ENCODE results near the gene FLYWCH1. TPM values are rescaled to one million over a fixed set of nuclear protein-coding genes. Genes with fewer than 3 reads are reported as not detected.

Gene FLYWCH1, protein sequence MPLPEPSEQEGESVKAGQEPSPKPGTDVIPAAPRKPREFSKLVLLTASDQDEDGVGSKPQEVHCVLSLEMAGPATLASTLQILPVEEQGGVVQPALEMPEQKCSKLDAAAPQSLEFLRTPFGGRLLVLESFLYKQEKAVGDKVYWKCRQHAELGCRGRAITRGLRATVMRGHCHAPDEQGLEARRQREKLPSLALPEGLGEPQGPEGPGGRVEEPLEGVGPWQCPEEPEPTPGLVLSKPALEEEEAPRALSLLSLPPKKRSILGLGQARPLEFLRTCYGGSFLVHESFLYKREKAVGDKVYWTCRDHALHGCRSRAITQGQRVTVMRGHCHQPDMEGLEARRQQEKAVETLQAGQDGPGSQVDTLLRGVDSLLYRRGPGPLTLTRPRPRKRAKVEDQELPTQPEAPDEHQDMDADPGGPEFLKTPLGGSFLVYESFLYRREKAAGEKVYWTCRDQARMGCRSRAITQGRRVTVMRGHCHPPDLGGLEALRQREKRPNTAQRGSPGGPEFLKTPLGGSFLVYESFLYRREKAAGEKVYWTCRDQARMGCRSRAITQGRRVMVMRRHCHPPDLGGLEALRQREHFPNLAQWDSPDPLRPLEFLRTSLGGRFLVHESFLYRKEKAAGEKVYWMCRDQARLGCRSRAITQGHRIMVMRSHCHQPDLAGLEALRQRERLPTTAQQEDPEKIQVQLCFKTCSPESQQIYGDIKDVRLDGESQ
- total RNA-seq, result 10 to 100 TPM; 35.8 to 43.9 (median 36.4) TPM
- polyA plus RNA-seq, result 28.9 TPM
- long read RNA-seq, donor 1, full-length matches to known transcripts, result 94 of 165 reads
- long read RNA-seq, donor 1, partial matches to known transcripts, result 57 of 165 reads
- long read RNA-seq, donor 1, other reads (novel, unspliced or antisense), result 14 of 165 reads
- long read RNA-seq, donor 2, full-length matches to known transcripts, result 73 of 101 reads
- long read RNA-seq, donor 2, partial matches to known transcripts, result 9 of 101 reads
- long read RNA-seq, donor 2, other reads (novel, unspliced or antisense), result 19 of 101 reads
- long read RNA-seq, donor 3, full-length matches to known transcripts, result 92 of 181 reads
- long read RNA-seq, donor 3, partial matches to known transcripts, result 72 of 181 reads
- long read RNA-seq, donor 3, other reads (novel, unspliced or antisense), result 17 of 181 reads
- long read RNA-seq, donor 4, full-length matches to known transcripts, result 53 of 87 reads
- long read RNA-seq, donor 4, partial matches to known transcripts, result 16 of 87 reads
- long read RNA-seq, donor 4, other reads (novel, unspliced or antisense), result 18 of 87 reads

DNA sequence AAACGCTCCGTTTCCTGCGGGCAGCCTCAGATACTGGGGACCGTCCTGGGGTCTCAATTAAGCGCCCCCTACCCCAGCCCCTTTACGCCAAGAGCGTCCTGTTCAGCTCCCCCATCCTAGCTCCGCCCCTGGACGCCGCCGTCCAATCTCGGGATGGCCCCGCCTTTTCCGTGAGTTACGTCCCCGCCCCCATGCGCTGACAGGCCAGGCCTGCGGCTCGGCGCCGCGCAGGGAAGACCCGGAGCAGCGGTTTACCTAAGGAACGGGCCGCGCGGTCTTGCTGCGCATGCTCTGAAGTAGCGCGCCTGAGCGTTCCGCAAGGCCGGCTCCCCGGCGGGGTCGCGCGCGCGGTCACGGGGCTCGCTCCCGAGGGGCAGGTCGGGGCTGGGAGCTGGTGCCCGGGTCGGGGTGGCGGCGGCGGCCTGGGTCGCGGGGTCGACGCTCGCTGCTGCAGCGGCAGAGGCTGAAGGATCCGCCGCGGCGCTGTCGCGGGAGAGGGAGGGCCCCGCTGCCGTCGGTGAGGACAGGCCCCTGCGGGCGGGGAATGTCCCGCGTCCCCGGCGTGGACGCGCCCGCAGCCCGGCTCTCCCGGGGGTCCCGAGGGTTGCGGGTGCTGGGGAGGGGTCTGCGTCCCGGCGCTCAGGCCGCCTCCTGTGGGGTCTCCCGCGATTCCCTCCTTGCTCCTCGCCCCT, at the start of gene FLYWCH1:
FLYWCH1 (plus strand) TSS at position 294 of the 692 bp plus-strand sequence. CDS start 17,755 bp downstream, outside the sequence.
- Histone ChIP-seq H3K27me3 (ENCODE audit: control insufficient read depth, insufficient read depth) (no peaks in the 10 kb centered on the region), H3K4me1 (ENCODE audit: control insufficient read depth, insufficient read depth, low read length) (peaks cover 5% of the 10 kb centered on the region), H3K9me3 (ENCODE audit: control insufficient read depth, low read length) (no peaks in the 10 kb centered on the region), H3K4me3 (ENCODE audit: low read length) (peak within 1 kb of the TSS; percentile 87), H3K27ac (ENCODE audit: low read length) (peak within 1 kb of the TSS; percentile 93)
- peak; percentile 99 to 100 (median 100) for DNase-seq
- intact Hi-C loops (cut with DNase I), result loop anchor here in 2 of 4 donors (5.0 kb wide), 2 partner anchors 39 to 44 kb away; no protein-coding TSS in a partner anchor
- under 1% methylated on average over 85 of the region's 85 CpGs for WGBS
- ATAC-seq, result peak; percentile 97 to 98

DNA sequence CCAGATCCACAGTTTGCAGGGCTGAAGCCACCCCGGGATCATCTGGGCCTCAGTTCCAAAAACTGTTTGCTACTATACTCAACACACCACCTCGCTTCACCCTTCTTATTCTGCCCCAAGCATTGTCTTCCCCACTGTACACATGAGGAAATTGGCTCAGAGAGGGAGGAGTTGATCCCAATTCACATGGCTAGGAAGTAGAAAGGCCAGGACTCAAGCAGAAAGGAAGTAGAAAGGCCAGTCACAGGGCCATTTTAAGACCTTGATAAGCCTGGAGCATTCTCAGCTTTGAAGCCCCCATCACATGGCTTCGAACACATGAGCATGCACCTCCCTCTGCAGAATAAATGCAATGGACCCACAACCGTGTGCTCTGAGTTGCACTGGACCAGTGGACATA, 46.1 kb upstream of the FLYWCH1 start:
- intact Hi-C loops (cut with DNase I), result loop anchor here in 2 of 4 donors (5.0 kb wide), 2 partner anchors 47 to 52 kb away; partner anchors contain the start of gene FLYWCH1 (in 1 of the 2)
- H3K4me3 ChIP-seq (ENCODE audit: low read length), result no peak overlapping the region
- DNase-seq (no peak), ATAC-seq (no peak)
- no peaks in the 10 kb centered on the region for H3K9me3 ChIP-seq (ENCODE audit: control insufficient read depth, low read length)
- WGBS, result 64% methylated on average over 4 of the region's 4 CpGs
- no peak overlapping the region for H3K27ac ChIP-seq (ENCODE audit: low read length)
- H3K4me1 ChIP-seq (ENCODE audit: control insufficient read depth, insufficient read depth, low read length), result no peaks in the 10 kb centered on the region
- no peaks in the 10 kb centered on the region for H3K27me3 ChIP-seq (ENCODE audit: control insufficient read depth, insufficient read depth)

DNA sequence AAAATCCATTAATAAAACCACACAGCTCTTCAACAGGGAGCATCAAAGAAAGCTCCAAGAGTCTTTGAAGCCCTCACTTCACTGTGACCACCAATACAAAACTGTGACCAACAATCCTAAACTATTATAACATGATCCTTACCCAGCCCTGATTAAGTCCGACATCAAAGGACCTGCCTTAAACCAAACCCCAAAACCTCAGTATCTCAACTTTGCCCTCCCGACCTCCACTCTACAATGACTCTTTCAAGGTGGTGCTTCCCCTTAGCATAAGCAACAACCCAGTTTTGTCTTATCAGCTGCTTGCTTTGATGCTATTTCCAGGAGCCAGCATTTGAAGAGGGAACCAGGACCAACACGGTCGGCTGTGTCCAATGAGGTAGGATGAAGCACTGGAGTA, 45.3 kb upstream of the FLYWCH1 start:
- 52% methylated on average over 4 of the region's 4 CpGs for WGBS
- intact Hi-C loops (cut with DNase I), result loop anchor here in 2 of 4 donors (5.0 kb wide), 2 partner anchors 46 to 51 kb away; partner anchors contain the start of gene FLYWCH1 (in 1 of the 2)
- Histone ChIP-seq H3K27ac (ENCODE audit: low read length) (no peak overlapping the region), H3K9me3 (ENCODE audit: control insufficient read depth, low read length) (no peaks in the 10 kb centered on the region), H3K27me3 (ENCODE audit: control insufficient read depth, insufficient read depth) (no peaks in the 10 kb centered on the region), H3K4me1 (ENCODE audit: control insufficient read depth, insufficient read depth, low read length) (no peaks in the 10 kb centered on the region), H3K4me3 (ENCODE audit: low read length) (no peak overlapping the region)
- ATAC-seq (no peak), DNase-seq (no peak)

DNA sequence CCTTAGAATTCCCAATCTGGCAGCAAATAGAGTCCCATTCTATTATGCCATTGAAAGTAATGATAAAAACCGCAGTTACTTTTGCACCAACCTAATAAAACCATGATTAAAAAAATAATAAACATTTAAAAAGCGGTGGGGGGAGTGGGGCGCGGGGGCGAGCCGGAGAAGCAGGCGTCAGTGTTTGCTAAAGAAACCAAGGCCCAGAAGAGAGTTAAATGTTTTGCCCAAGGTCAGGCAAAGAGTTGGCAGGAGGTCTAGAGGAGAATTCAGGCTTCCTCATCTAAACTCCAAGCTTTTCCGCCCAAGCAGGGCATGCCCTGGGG, 44.1 kb upstream of the FLYWCH1 start:
- intact Hi-C loops (cut with DNase I), result loop anchor here in 2 of 4 donors (5.0 kb wide), 2 partner anchors 45 to 50 kb away; partner anchors contain the start of gene FLYWCH1 (in 1 of the 2)
- no peak for ATAC-seq
- H3K4me1 ChIP-seq (ENCODE audit: control insufficient read depth, insufficient read depth, low read length), result no peaks in the 10 kb centered on the region
- no peaks in the 10 kb centered on the region for H3K9me3 ChIP-seq (ENCODE audit: control insufficient read depth, low read length)
- peak overlapping the region; percentile 76 for H3K4me3 ChIP-seq (ENCODE audit: low read length)
- 44% methylated on average over 8 of the region's 8 CpGs for WGBS
- H3K27ac ChIP-seq (ENCODE audit: low read length), result peak overlapping the region; percentile 97
- no peaks in the 10 kb centered on the region for H3K27me3 ChIP-seq (ENCODE audit: control insufficient read depth, insufficient read depth)
- no peak for DNase-seq

DNA sequence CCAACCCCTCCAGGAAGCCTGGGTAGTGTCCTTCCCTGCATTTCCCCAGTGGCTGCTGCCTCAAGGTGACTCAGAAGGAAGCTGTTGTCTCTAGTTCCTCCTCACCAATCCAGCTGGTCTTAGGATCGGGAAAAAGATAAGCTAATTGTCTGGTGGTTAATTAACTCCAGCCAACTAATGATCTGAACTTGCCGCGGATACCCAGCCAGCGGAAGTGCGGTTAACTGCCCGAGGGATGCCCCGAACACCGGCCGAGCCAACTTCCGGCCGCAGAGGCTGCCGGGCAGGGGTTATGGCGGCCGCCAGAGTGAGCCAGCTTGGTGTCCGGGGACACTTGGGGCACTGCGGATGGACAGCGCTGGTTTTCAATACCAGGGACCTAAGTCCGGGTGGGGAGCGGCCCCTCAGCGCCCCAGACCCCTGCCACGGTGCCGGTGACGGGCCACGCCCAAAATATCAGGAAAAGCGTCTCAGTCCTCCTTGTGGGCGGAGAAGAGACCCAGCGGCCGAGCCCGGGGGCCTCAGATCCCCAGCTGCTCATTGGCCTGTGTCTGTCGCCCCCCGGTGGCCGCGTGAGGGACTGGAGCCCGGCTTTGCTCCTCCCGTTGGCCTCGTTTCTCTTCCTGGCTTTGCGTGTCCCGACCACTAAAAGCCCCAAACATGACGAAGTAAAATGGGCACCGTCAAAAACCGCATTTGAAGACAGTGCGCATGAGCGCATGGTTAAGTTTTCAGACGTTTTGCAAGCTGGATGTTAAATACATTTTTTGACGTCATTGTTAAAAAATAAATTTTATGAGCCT, 43.5 kb upstream of the FLYWCH1 start:
- Histone ChIP-seq H3K4me1 (ENCODE audit: control insufficient read depth, insufficient read depth, low read length) (no peaks in the 10 kb centered on the region), H3K27me3 (ENCODE audit: control insufficient read depth, insufficient read depth) (no peaks in the 10 kb centered on the region), H3K4me3 (ENCODE audit: low read length) (peak overlapping the region; percentile 76), H3K9me3 (ENCODE audit: control insufficient read depth, low read length) (no peaks in the 10 kb centered on the region), H3K27ac (ENCODE audit: low read length) (peak overlapping the region; percentile 97)
- peak; percentile 94 to 99 (median 98) for DNase-seq
- WGBS, result under 1% methylated on average over 45 of the region's 45 CpGs
- intact Hi-C loops (cut with DNase I), result loop anchor here in 2 of 4 donors (5.0 kb wide), 2 partner anchors 44 to 49 kb away; partner anchors contain the start of gene FLYWCH1 (in 1 of the 2)
- ATAC-seq, result peak; percentile 98

DNA sequence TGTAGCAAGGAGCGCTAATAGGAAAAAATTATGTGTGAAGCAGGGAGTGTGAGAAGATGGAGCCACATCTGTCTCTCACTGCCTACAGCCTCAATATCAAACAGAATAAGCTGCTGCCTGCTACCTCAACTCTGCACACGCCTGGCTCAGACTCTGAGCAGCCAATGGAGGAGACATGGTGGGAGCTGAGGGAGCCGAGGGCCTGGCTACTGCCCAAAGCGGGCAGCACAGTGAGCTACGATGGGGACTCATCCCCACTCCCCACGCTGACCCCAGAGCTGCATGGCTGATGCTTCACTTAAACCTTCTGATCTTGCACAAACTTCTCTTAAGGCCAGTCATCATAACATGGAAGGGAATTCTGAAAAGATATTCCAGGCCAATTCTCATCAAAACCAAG, 39.8 kb upstream of the FLYWCH1 start:
- intact Hi-C loops (cut with DNase I), result loop anchor here in 1 of 4 donors (5.0 kb wide), 1 partner anchor 40 kb away; the partner anchor contains the start of gene FLYWCH1
- Histone ChIP-seq H3K27me3 (ENCODE audit: control insufficient read depth, insufficient read depth) (no peaks in the 10 kb centered on the region), H3K4me3 (ENCODE audit: low read length) (no peak overlapping the region), H3K4me1 (ENCODE audit: control insufficient read depth, insufficient read depth, low read length) (no peaks in the 10 kb centered on the region), H3K27ac (ENCODE audit: low read length) (no peak overlapping the region), H3K9me3 (ENCODE audit: control insufficient read depth, low read length) (no peaks in the 10 kb centered on the region)
- ATAC-seq (no peak), DNase-seq (peak in 1 of 3 donors; percentile 37)
- 75% methylated on average over 6 of the region's 6 CpGs for WGBS

DNA sequence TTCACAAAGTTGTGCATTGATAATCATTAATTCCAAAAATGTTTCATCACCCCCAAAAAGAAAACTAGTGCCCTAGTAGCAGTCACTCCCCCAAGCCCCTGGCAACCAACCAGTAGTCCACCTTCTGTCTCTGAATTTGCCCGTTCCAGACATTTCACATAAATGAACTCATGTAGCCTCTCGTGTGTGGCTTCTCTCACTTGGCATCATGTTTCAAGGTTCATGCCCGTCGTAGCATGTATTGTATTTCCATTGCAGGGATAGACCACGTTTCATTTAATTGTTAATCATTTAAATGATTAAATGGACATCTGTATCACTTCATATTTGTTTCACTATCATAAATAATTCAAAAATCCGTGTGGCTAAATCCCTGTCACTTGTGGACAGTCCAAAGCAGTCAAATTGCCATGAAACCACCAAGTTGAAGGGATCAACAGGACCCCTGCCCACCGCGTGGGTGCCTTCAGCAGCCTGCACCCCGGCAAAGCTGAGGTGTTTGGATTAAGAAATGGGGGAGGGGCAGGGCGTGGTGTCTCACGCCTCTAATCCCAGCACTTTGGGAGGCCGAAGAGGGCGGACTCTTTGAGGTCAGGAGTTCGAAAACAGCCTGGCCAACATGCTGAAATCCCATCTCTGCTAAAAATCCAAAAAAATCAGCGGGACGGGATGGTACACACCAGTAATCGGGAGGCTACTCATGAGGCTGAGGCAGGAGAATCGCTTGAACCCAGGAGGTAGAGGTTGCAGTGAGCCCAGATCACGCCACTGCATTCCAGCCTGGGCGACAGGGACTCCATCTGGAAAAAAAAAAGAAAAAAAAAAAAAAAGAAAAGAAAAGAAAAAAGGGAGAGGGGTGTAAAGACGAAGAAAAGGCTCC, 37.5 kb upstream of the FLYWCH1 start:
- no peaks in the 10 kb centered on the region for H3K27me3 ChIP-seq (ENCODE audit: control insufficient read depth, insufficient read depth)
- no peak overlapping the region for H3K27ac ChIP-seq (ENCODE audit: low read length)
- WGBS, result 58% methylated on average over 21 of the region's 21 CpGs
- ATAC-seq, result peak; percentile 8 to 10
- intact Hi-C loops (cut with DNase I), result loop anchor here in 1 of 4 donors (5.0 kb wide), 1 partner anchor 38 kb away; the partner anchor contains the start of gene FLYWCH1
- no peaks in the 10 kb centered on the region for H3K4me1 ChIP-seq (ENCODE audit: control insufficient read depth, insufficient read depth, low read length)
- H3K4me3 ChIP-seq (ENCODE audit: low read length), result no peak overlapping the region
- H3K9me3 ChIP-seq (ENCODE audit: control insufficient read depth, low read length), result no peaks in the 10 kb centered on the region
- DNase-seq, result peak in 1 of 3 donors; percentile 47

DNA sequence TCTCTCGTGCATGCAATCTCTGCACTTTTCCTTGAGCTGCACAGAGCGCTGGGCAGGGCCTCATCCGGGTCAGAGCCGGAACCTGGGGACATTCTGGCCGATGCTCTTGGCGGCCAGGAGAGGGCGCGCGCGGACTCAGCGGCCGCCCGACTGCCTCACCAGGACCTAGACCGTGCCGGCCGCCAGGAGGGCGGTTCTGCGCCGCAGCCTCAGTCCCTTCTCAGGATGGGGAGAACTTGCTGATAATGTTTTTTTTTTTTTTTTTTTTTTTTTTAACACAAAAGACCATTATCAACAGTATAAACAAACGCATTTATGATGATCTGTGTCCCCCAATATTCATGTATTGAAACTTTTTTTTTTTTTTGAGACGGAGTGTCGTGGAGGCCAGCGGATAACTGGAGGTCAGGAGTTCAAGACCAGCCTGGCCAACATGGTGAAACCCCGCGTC, 36.8 kb upstream of the FLYWCH1 start:
- ATAC-seq (peak; percentile 98), DNase-seq (peak; percentile 86 to 94 (median 93))
- WGBS, result 10% methylated on average over 25 of the region's 25 CpGs
- intact Hi-C loops (cut with DNase I), result loop anchor here in 1 of 4 donors (5.0 kb wide), 1 partner anchor 37 kb away; the partner anchor contains the start of gene FLYWCH1
- no peaks in the 10 kb centered on the region for H3K4me1 ChIP-seq (ENCODE audit: control insufficient read depth, insufficient read depth, low read length)
- no peaks in the 10 kb centered on the region for H3K27me3 ChIP-seq (ENCODE audit: control insufficient read depth, insufficient read depth)
- H3K4me3 ChIP-seq (ENCODE audit: low read length), result no peak overlapping the region
- no peak overlapping the region for H3K27ac ChIP-seq (ENCODE audit: low read length)
- no peaks in the 10 kb centered on the region for H3K9me3 ChIP-seq (ENCODE audit: control insufficient read depth, low read length)
